RWPE2 (cell line): ENCODE measurements around the gene TRAF3IP1.

Experiments
- ATAC-seq: fragments of 200-7000 bp; cut with Tn5 transposase; 3 replicates; pipeline ENCODE4 v1.9.1; 2021; ENCODE audit warnings: low read depth
- DNase-seq: peaks from one replicate; pipeline ENCODE4 v3.0.0-alpha.2; 2020; ENCODE audit warnings: low spot score
- H3K27ac ChIP-seq: fragments of 450-650 bp; 2 replicates; pipeline ENCODE4 v1.5.1; 2017; ENCODE audit warnings: mild to moderate bottlenecking; ENCODE audit not compliant: poor library complexity, severe bottlenecking
- H3K27me3 ChIP-seq: fragments of 250-450 bp; sonication (Bioruptor Pico); 2 replicates; pipeline ENCODE4 v1.5.1; 2021; ENCODE audit warnings: mild to moderate bottlenecking, moderate library complexity; ENCODE audit not compliant: insufficient read depth, poor library complexity, severe bottlenecking
- H3K36me3 ChIP-seq: fragments of 250-450 bp; sonication (Bioruptor Pico); 2 replicates; pipeline ENCODE4 v1.5.1; 2020; ENCODE audit warnings: low read depth, mild to moderate bottlenecking, moderate library complexity
- H3K4me1 ChIP-seq: fragments of 250-450 bp; sonication (Bioruptor Pico); 2 replicates; pipeline ENCODE4 v1.5.1; 2021; ENCODE audit warnings: mild to moderate bottlenecking, moderate library complexity; ENCODE audit not compliant: insufficient read depth, poor library complexity, severe bottlenecking
- H3K4me3 ChIP-seq: fragments of 250-450 bp; sonication (Bioruptor Pico); 2 replicates; pipeline ENCODE4 v1.5.1; 2021; ENCODE audit warnings: mild to moderate bottlenecking, moderate library complexity; ENCODE audit not compliant: severe bottlenecking
- H3K9me3 ChIP-seq: fragments of 250-450 bp; sonication (Bioruptor Pico); 2 replicates; pipeline ENCODE4 v1.5.1; 2021; ENCODE audit warnings: mild to moderate bottlenecking, moderate library complexity; ENCODE audit not compliant: severe bottlenecking
- CTCF ChIP-seq: fragments of 450-650 bp; IDR thresholded peaks from one replicate; pipeline ENCODE4 v1.5.1; 2017; ENCODE audit warnings: mild to moderate bottlenecking, moderate library complexity; ENCODE audit not compliant: poor library complexity, severe bottlenecking

TRAF3IP1 gene

GRCh38 chr2:238295144-238296112 is 24.9 kb upstream of the TRAF3IP1 start:
- no peaks in the 10 kb centered on the region for H3K27me3 ChIP-seq
- DNase-seq (no peak), ATAC-seq (no peak)
- H3K36me3 ChIP-seq, result no peaks in the 10 kb centered on the region
- no peaks in the 10 kb centered on the region for H3K9me3 ChIP-seq
- no peak overlapping the region for H3K4me3 ChIP-seq
- peaks cover 9% of the 10 kb centered on the region for H3K4me1 ChIP-seq
- no peak overlapping the region for H3K27ac ChIP-seq
- no peak for TF ChIP-seq CTCF

GRCh38 chr2:238296638-238297457 is 23.5 kb upstream of the TRAF3IP1 start:
- no peaks in the 10 kb centered on the region for H3K27me3 ChIP-seq

GRCh38 chr2:238299803-238300202 is 20.5 kb upstream of the TRAF3IP1 start:
- no peaks in the 10 kb centered on the region for H3K27me3 ChIP-seq
- no peak overlapping the region for H3K4me3 ChIP-seq
- ATAC-seq, result no peak
- no peak for DNase-seq
- H3K36me3 ChIP-seq, result no peaks in the 10 kb centered on the region
- H3K4me1 ChIP-seq, result no peaks in the 10 kb centered on the region
- no peak for TF ChIP-seq CTCF
- no peaks in the 10 kb centered on the region for H3K9me3 ChIP-seq
- no peak overlapping the region for H3K27ac ChIP-seq

More at GRCh38 chr2:238296638-238297457, 23.5 kb upstream of the TRAF3IP1 start:
- no peaks in the 10 kb centered on the region for H3K9me3 ChIP-seq
- no peaks in the 10 kb centered on the region for H3K4me1 ChIP-seq
- TF ChIP-seq CTCF, result no peak
- ATAC-seq (no peak), DNase-seq (no peak)
- H3K36me3 ChIP-seq, result no peaks in the 10 kb centered on the region
- no peak overlapping the region for H3K4me3 ChIP-seq
- no peak overlapping the region for H3K27ac ChIP-seq

- no peak for TF ChIP-seq CTCF
- no peaks in the 10 kb centered on the region for H3K36me3 ChIP-seq
- no peak for ATAC-seq
These were observed 18.2 kb upstream of the TRAF3IP1 start for GRCh38 chr2:238302087-238302486.

More at GRCh38 chr2:238302087-238302486, 18.2 kb upstream of the TRAF3IP1 start:
- Histone ChIP-seq H3K4me3 (no peak overlapping the region), H3K9me3 (no peaks in the 10 kb centered on the region), H3K27ac (no peak overlapping the region), H3K27me3 (no peaks in the 10 kb centered on the region), H3K4me1 (no peaks in the 10 kb centered on the region)
- DNase-seq, result no peak
